ENCODE results near the gene MORN4.
A peak's percentile ranks its signal among the peaks of the same experiment; 100 is the strongest.
"Not testable (repeated sequence)": the region's sequence is repeated elsewhere in the genome, so short reads cannot be mapped to it uniquely, and the experiment has no call there.

Gene MORN4

DNA sequence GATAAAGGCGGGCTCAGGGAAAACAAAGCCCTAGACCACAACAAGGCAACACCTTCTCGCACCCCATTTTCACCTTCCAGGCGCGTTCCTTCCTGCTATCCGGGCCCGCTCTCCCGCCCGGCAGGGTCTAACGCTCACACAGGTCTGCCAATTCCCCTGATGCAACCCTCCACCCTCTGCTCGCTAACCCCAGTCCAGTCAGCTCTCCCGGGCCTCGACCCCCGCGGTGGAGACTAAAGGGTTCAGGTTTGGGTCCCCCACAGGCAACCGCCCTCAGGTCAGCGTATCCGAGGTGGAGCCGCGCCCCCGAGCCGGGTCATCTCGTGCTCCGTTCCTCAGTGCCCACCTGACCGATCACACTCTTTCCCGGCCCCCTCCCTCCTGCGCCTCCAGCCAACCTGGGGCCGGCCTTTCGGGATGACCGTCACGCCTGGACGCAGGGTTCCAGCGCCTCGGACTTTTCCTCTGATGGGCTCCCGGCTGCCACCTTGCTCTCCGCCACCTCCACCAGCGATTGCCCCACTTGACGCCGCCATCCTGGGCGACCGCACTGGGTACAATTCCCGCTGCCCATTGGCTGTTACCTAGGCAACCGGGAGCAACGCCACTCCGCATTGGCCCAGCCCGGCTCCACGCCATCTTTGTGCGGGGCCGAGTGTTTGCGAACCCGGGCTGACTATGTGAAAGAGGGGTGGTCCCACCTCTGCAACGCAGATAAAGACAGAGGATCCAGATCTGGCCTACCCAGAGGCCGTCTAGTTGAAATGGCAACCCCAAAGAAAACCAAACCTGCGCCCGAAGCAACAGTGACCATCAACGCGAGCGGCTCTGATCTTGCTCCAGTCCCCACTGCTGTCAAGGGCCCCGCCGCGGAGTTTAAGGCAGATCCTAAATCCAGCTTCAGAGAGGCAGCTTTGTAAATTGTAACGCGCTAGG, at the start of gene MORN4:
TSS of gene MORN4 (minus strand) at position 552 of the 936 bp plus-strand sequence. CDS start 13,847 bp downstream, outside the sequence.
- peak; percentile 89 for DNase-seq (ENCODE audit: low read depth)

DNA sequence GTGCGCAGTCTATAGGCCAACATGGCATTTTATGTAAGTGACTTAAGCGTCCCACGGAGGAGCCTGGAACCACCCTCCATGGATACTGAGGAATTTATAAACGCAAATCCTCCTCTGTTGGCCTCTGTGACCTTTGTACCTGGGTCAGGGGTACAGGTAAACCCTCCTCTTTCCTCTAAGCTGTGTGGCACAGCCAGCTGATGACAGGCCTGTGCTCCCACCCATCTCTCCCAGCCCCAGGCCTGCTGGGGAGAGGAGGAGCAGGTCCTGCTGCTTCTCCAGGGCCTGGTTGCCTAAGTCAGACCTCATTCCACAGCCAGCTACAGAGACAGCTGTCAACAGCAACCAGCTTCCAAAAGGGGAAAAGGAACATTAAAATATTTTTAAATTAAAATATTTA, 48.7 kb upstream of the MORN4 start:
- DNase-seq (ENCODE audit: low read depth), result no peak

DNA sequence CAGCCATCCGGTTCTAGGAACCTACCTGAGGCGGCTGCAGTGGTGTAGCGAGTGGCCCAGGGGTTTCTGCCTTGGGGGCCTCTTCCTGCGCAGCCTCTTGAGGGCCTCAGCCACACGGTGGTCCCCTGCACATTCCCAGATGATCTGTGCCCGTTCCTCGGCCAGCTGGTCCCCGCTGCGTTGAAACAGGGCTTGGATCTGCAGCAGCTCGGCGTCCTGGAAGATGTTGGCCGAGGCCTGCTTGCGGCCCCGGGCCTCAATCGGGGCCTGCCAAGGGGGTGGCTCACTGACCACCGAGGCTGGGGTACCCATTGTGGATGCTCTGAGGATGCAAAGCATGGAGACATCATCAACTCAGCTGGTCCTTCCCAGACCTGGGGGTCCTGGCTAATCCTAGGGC, 46.3 kb upstream of the MORN4 start:
- DNase-seq (ENCODE audit: low read depth), result no peak

DNA sequence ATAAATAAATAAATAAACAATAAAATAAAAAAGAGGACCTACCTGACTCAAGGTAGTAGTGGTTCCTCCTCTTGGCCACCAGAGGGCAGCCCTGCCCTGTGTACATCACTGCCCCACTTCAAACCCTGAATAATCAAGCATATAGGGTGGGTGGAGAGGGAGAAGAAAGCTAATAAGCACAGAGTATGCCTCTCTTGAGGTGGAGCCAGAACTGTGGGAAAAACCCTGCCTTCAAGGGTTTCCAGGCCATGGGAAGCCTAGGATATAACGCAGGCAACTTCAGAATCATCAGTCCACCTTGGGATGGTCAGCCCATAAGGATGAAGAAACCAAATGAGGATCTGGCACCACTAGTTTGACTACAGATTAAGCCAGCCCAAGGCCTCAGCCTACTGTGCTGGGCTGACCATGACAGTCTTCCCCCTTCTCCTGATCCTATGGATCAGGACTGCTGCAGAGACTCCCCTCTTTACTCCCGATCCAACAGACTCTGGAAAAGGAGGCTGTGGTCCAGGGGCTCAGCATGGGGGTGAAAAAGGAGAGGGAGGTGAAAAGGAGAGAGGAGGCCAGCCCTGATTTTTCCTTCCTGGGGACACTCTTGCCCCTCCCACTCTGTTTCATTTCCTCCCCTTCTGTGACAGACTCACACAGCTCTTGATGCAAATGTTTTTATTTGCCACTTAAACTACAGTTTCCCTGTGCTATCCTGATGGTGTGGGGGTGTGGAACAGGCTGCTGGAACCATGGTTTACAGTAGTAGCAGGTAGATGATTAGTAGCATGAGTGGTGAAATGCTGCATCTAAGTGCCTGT, 43.7 kb upstream of the MORN4 start:
- DNase-seq (ENCODE audit: low read depth), result peak; percentile 56

DNA sequence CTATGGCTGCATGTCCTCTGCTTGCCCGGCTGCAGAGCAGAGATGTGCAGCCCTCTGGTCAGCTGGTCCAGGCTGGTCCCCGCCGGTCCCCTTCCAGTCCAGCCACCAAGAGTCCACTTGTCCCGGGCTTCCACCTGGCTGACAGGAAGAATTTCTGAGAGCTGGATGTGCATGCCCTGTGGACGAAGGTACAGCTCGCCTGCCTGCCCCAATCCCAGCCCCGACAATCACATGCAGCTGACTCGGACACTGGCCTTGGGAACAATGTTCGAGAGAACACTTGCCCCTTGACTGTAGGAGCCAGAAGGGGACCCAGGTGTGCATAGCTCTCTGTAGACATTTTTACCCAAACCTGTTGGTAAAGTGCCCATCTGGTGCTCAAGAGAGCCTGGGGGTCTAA, 41.9 kb upstream of the MORN4 start:
- no peak for DNase-seq (ENCODE audit: low read depth)

DNA sequence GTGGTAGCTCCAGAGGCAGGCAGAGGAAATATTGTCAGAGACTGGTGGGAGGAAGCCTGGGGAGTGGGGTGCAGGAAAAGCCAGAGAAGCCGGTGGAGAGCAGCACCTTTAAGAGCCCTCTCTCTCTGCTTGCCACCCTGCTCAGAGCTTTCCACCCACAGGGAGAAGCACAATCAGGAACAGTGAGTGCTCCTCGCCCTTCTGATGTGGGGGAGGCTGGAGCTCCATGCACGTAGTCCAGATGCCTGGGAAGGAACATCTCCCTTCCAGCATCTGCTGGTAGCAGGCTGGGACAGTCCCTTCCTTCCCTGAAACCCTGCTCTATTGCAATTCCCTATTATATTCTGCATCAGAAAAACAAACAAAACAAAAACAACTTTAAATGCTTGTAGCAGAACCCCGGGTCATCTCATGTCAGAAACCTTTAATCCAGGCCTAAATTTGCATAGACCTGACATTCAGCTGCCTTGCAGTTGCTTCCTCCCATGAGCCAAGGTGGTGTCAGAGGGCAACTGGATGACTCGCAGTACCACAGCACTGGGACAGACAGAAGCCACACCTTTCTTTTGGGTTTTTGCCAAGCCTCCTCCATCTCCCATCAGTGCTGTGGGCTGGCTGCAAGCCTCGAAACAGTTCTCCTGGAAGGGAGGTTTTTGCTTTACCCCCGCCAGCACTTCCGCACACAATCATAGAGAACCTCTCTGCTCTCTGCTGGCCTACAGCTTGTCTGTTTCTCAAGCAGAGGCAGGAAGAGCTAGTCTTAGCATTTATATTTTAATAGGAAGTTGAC, 40.6 kb upstream of the MORN4 start:
- peak; percentile 52 for DNase-seq (ENCODE audit: low read depth)

DNA sequence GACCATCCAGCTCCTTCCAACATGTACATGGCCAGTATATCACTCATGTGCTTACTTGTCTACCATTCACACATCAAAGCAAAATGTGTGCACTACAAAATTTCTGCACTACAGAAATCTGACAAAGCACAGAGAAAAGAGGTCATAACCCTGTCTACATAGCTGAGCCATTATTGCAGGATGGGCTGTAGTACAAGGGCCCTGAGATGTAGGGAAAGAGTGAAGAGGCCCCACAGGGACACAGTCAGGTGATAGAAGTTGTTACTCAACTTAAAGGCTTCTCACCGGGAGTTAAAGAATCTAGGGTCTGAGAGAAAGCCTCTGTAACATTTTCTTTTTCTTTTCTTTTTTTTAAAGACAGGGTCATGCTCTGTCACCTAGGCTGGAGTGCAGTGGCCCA, 36.3 kb upstream of the MORN4 start:
- DNase-seq (ENCODE audit: low read depth), result no peak

DNA sequence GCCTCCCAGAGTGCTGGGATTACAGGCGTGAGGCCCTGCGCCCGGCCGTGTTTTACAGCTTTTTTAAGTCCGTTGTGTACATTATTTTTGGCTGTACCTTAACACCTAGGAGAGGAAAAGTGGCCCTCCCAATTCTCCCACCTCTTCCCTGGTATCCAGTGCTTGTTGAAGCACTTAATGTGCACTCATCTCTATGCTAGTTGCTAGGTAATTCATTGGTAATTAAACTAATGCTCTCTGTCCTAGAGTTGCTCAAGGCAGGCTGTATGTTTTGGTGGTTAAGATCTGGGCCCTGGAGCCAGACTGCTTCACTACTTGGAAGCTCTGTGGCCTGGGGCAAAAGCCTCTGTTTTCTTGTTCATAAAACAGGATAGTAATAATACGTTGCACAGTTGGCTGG, 34.2 kb upstream of the MORN4 start:
- DNase-seq (ENCODE audit: low read depth), result no peak

DNA sequence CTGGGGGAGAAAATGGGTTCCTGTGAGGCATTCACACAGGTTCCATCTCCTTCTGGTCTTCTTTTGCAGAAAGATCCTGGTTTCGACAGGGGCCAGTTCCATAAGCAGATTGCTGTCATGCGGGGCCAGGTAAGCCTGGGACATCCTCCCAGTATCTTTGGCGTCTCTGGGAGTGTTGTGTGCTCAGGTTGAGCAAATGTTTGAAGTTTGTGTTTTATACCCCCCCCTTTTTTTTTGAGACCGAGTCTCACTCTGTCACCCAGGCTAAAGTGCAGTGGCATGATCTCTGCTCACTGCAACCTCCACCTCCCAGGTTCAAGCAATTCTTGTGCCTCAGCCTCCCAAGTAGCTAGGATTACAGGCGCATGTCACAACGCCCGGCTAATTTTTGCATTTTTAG, 33.7 kb upstream of the MORN4 start:
- DNase-seq (ENCODE audit: low read depth), result no peak

DNA sequence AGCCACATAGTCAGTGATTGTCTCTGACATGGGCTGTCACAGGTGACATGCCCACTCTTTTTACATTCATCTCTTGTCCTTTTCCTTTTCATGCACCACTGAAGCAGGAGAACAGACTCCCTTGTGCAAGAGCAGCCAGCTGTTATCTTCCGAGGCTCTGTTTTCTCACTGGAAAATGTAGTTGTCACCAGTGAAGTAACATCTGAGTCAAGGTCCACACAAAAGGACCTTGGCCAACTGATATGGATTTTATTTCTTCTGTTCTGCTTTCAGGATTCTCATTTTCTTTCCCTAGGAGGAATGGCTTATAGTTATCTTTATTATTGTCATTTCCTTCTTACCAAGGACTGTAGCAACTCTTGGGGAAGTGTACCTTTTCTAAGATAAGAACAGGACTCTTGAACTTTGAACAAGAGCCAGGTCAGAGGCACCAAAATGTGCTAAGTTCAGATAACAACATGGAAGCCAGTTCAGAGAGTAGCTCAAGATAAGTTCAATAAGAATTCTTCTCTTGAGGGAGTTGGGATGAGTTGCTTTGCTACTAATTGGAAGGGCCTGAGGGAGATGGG, 31.1 kb upstream of the MORN4 start:
- DNase-seq (ENCODE audit: low read depth), result no peak

DNA sequence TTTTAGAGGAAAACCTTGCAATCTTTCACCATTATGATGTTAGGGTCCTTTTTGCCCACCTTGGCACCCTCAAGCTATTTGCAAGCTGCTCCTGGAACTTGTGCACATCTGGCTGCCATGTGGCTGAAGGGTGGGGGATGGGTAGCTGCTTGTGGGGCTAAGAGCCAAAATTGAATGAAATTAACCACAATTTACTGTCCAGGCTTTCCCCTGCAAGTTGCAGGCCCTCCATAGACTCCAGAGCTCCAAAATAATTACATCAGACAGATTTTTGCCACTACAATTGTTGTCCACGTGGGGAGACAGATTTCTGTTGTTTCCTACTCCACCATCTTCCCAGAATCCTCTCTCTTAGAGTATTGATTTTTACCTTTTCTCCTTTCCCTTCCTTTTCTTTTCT, 26.3 kb upstream of the MORN4 start:
- peak; percentile 73 for DNase-seq (ENCODE audit: low read depth)

DNA sequence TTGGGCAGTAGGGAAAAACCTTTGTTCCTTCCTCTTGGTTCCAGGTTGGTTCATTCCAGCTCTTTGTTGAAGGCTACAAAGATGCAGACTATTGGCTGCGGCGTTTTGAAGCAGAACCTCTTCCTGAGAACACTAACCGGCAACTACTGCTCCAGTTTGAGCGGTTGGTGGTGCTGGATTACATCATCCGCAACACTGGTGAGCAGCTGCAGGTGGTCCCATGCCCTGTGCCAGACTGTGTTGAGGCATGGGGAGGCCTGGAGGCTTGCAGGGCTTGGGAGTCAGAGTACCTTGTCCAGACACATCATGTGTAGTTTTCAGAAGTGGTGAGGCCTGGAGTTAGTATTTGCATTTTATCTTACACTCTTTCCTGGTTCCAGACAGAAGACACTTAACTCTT, 23.5 kb upstream of the MORN4 start:
- DNase-seq (ENCODE audit: low read depth), result no peak

DNA sequence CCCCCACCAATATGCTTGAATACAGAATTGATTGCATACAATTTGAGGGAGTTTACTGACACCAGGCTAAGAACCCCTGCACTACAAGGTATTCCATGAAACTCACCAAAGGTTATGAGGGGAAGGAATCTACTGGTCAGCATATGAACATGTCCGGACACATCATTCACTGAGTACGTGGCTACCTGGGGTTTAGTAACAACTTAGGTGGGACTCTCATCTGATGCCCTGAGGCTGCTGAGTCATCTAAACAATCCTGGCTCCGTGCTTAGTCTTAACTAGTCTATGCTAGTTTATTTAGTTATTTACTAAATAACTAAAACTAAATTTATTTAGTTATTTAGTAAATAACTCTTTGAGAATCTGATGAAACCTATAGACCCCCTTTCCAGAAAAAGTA, 18.5 kb upstream of the MORN4 start:
- DNase-seq (ENCODE audit: low read depth), result peak; percentile 56

DNA sequence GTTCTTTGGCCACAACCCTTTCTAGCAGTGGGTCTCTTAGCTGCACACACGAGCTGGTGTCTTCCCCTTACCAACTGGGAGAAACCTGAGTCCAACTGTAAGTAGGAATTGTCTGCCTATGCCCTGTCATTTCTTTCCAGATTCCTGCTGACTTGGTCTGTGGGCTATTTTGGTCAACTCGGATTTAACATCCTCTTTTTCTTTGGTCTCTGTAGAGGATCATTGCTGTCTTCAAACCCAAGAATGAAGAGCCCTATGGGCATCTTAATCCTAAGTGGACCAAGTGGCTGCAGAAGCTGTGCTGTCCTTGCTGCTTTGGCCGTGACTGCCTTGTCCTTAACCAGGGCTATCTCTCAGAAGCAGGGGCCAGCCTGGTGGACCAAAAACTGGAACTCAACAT, 17.4 kb upstream of the MORN4 start:
- DNase-seq (ENCODE audit: low read depth), result no peak

DNA sequence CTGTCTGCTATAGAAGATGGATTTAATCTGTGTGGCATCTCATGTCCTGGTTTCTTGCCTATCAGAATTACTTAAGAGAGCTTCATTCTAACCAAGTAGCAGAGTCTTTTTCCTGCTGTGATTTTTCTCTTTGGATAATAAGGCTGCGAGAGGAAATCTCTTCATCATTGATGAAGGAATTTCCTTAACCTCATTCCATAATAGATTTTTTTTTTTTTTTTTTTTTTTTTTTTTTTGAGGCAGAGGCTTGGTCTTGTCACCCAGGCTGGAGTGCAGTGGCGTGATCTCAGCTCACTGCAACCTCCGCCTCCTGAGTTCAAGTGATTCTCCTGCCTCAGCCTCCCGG, 16.1 kb upstream of the MORN4 start:
- DNase-seq (ENCODE audit: low read depth), result not testable (repeated sequence)

DNA sequence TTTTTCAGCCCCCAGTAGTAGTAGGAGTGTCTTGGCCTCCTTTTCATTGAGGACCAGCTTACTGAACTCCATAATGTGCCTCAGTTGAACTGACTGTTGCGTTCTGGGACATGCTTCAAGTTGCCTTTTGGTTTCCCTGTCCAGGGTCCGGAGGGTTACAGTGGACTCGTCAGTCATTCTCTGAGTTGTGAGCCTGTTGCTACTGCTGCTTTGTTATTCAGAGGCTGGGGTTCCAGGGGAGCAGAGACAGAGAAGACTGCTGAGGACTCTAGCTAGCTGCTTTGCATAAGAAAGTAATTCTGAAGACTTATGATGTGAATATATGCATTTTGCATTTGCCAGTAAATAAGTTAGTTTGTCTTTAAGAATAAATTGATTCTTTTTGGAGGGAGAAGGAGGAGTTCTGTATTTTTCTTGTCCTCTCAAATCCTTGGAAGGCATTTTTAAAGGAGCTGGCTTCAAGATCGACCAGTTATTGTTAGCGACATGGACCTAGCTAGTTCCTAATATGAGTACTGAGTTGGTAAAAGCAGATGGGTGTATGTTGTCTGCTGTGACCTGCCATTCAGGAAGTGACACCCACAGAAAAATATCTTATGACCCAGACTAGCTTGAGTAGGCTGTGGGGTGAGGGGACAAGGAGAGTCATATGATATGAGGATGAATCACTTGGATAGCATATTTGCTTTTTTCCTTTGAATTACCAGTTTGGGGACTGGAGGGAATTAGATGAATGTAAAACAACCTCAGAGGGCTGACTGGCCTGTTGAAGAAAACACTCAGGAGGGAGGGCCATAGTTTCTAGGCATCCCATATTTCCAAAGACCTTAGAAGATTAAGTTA, 15.5 kb upstream of the MORN4 start:
- peak; percentile 95 for DNase-seq (ENCODE audit: low read depth)

DNA sequence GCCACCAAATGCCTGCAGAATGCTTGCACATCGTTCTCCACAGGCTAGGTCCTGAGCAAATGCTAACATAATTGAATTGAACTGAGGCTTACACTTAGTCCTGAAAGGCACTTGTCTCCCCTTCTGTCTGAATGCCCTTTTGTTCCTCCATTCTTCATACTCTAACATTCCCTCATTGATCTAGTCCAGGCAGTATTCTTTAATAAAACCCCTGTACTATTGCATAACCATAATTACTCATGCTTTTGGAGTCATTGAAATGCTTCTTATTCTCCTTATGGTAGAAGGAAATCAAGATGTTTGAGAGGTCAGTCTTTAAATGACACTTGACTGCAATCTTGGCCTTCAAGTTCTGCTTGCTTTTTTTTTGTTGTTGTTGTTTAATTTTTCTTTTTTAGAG, 14.3 kb upstream of the MORN4 start:
- peak; percentile 78 for DNase-seq (ENCODE audit: low read depth)

DNA sequence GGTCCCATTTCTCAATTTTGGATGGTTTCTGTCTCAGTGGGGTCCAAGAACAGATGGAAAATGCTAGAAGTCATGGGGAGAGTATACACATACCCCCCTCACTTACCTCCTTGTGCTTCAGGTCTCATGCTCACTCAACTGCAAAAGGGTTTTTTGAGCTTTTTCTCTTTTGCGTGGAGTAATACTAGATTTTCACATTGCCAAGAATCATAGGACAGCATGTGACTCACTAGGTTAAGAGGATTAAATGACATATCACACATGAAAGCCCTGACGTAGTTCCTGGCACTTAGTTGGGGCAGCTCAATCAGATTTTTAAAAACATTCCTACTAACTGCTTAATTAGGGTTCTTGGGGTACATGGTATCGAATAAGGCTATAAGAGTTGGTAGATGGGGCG, 11.6 kb upstream of the MORN4 start:
- DNase-seq (ENCODE audit: low read depth), result peak; percentile 16

DNA sequence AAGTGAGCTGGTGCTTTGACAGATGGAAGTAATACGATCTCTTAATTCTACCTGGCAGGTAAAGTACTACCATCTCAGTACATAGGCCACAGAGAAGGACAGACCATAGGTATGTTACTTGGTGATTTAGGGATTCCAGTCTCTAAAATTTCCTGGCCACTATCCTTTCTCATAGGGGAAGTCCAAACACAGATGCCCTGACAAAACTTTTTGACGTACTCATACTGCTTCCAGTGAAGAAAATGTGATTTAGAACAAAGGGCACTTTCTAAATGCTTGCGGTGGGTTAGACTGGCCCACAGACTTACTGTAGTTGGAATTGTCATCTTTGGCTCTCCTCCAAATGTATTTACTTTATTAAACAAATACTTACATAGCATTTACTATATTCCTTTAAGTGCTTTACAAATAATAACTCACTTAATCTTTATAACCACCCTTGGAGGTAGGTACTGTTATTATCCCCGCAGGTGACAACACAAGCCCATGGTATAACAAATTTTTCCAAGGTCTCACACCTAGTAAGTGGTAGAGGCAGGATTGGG, 10.2 kb upstream of the MORN4 start:
- DNase-seq (ENCODE audit: low read depth), result no peak

DNA sequence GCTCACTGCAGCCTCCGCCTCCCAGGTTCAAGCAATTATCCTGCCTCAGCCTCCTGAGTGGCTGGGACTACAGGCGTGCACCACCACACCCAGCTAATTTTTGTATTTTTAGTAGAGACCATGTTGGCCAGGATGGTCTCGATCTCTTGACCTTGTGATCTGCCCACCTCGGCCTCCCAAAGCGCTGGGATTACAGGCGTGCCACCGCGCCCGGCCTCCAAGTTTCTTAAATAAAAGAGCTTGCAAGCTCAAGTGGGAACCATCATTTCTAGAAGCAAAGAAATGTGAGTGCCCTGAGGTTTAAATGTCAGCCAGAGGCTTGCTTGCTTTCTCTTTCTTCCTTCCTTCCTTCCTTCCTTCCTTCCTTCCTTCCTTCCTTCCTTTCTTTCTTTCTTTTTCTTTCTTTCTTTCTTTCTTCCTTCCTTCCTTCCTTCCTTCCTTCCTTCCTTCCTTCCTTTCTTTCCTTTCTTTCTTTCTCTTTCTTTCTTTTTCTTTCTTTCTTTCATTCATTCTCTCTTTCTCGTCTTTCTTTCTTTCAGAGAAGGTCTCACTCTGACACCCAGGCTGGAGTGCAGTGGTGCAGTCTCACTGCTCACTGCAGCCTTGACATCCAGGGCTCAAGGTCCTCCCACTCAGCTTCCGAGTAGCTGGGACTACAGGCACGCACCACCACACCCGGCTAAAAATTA, 9.3 kb upstream of the MORN4 start:
- DNase-seq (ENCODE audit: low read depth), result not testable (repeated sequence)

All from iris pigment epithelial cell (primary cell).